ENCODE measurements around the gene PPP3R1.

The PPP3R1 gene

GRCh38 chr2:68172990-68173700 is 79.2 kb downstream of the PPP3R1 start:
- no peak for ATAC-seq
- TF ChIP-seq POU6F1 (CRISPR knock-in tag; IDR thresholded peaks at IDR 0.05; ENCODE audit: borderline replicate concordance, low read depth) (no peak), CREB5 (CRISPR knock-in tag; IDR thresholded peaks at IDR 0.05; ENCODE audit: low read depth) (no peak), BACH2 (CRISPR knock-in tag; IDR thresholded peaks at IDR 0.05; ENCODE audit: borderline replicate concordance) (no peak), ZC3H10 (CRISPR knock-in tag; IDR thresholded peaks at IDR 0.05) (no peak), TCF4 (CRISPR knock-in tag; IDR thresholded peaks at IDR 0.05; ENCODE audit: borderline replicate concordance) (no peak), TOX (CRISPR knock-in tag; IDR thresholded peaks at IDR 0.05; ENCODE audit: borderline replicate concordance) (no peak), ARNTL (CRISPR knock-in tag; IDR thresholded peaks at IDR 0.05; ENCODE audit: borderline replicate concordance, low read depth) (no peak), GLIS3 (CRISPR knock-in tag; IDR thresholded peaks at IDR 0.05) (no peak)

GRCh38 chr2:68172521-68172920 is 79.8 kb downstream of the PPP3R1 start:
- TF ChIP-seq CSRNP3 (CRISPR knock-in tag; IDR thresholded peaks at IDR 0.05) (no peak), RARB (CRISPR knock-in tag; IDR thresholded peaks at IDR 0.05) (no peak), ZFP3 (CRISPR knock-in tag; IDR thresholded peaks at IDR 0.05) (no peak), ZC3H10 (CRISPR knock-in tag; IDR thresholded peaks at IDR 0.05) (no peak), CREB5 (CRISPR knock-in tag; IDR thresholded peaks at IDR 0.05; ENCODE audit: low read depth) (no peak), ZNF70 (CRISPR knock-in tag; IDR thresholded peaks at IDR 0.05) (no peak), OSR1 (CRISPR knock-in tag; IDR thresholded peaks at IDR 0.05) (no peak), ISL1 (CRISPR knock-in tag; IDR thresholded peaks at IDR 0.05) (no peak)
- no peak for ATAC-seq

GRCh38 chr2:68171684-68172083 is 80.6 kb downstream of the PPP3R1 start:
- TF ChIP-seq OSR1 (CRISPR knock-in tag; IDR thresholded peaks at IDR 0.05), result no peak
- TF ChIP-seq PPARA (CRISPR knock-in tag; IDR thresholded peaks at IDR 0.05; ENCODE audit: borderline replicate concordance), result no peak
- TF ChIP-seq ZNF70 (CRISPR knock-in tag; IDR thresholded peaks at IDR 0.05), result no peak
- TF ChIP-seq ZFP30 (CRISPR knock-in tag; IDR thresholded peaks at IDR 0.05), result no peak
- no peak for TF ChIP-seq SNAI2 (CRISPR knock-in tag; IDR thresholded peaks at IDR 0.05)
- no peak for TF ChIP-seq BACH2 (CRISPR knock-in tag; IDR thresholded peaks at IDR 0.05; ENCODE audit: borderline replicate concordance)
- TF ChIP-seq ESRRG (CRISPR knock-in tag; IDR thresholded peaks at IDR 0.05), result no peak
- no peak for TF ChIP-seq ZNF565 (CRISPR knock-in tag; conservative IDR thresholded peaks at IDR 0.05; ENCODE audit: low read depth)
- no peak for TF ChIP-seq TCF4 (CRISPR knock-in tag; IDR thresholded peaks at IDR 0.05; ENCODE audit: borderline replicate concordance)
- TF ChIP-seq ZFP3 (CRISPR knock-in tag; IDR thresholded peaks at IDR 0.05), result no peak
- no peak for TF ChIP-seq ISL1 (CRISPR knock-in tag; IDR thresholded peaks at IDR 0.05)
- no peak; the same call in 2 of the 3 replicates for ATAC-seq

GRCh38 chr2:68171146-68171545 is 81.2 kb downstream of the PPP3R1 start:
- no peak for TF ChIP-seq PATZ1 (CRISPR knock-in tag; IDR thresholded peaks at IDR 0.05; ENCODE audit: borderline replicate concordance)
- no peak for TF ChIP-seq CSDC2 (CRISPR knock-in tag; IDR thresholded peaks at IDR 0.05)
- TF ChIP-seq CSRNP3 (CRISPR knock-in tag; IDR thresholded peaks at IDR 0.05), result no peak
- TF ChIP-seq TSHZ2 (CRISPR knock-in tag; IDR thresholded peaks at IDR 0.05), result no peak
- TF ChIP-seq ZNF565 (CRISPR knock-in tag; conservative IDR thresholded peaks at IDR 0.05; ENCODE audit: low read depth), result no peak
- no peak for TF ChIP-seq ZNF70 (CRISPR knock-in tag; IDR thresholded peaks at IDR 0.05)
- TF ChIP-seq ZNF8 (CRISPR knock-in tag; IDR thresholded peaks at IDR 0.05), result no peak
- TF ChIP-seq SNAI2 (CRISPR knock-in tag; IDR thresholded peaks at IDR 0.05), result no peak
- TF ChIP-seq ESRRG (CRISPR knock-in tag; IDR thresholded peaks at IDR 0.05), result no peak
- no peak for TF ChIP-seq ARNTL (CRISPR knock-in tag; IDR thresholded peaks at IDR 0.05; ENCODE audit: borderline replicate concordance, low read depth)
- ATAC-seq, result no peak

All from SK-N-SH treated with all-trans-retinoic acid at 6 μM for 48 hours (cell line).